Stomach (tissue), 9 donors: ENCODE data around the gene PROZ. TPM values are rescaled to one million over a fixed set of nuclear protein-coding genes. Genes with fewer than 3 reads are reported as not detected.

ENCODE experiments used
- DNase-seq, 2 donors: peaks; one replicate each; pipeline versions ENCODE4 v3.0.0 to v3.0.0-alpha.2; 2013 to 2019
- H3K27ac ChIP-seq, 5 donors: fragments of 200-600 bp in 4 of 5; sonication (generic) in 4 of 5; one replicate each; pipeline ENCODE4 v1.5.1; 2013 to 2019; ENCODE audit warnings: mild to moderate bottlenecking in 1 of 5, moderate library complexity in 1 of 5
- H3K27me3 ChIP-seq, 3 donors: fragments of 200-600 bp; sonication (generic); one replicate each; pipeline ENCODE4 v1.5.1; 2017 to 2019; ENCODE audit warnings: mixed run types in 1 of 3
- H3K36me3 ChIP-seq, 4 donors: fragments of 200-600 bp; sonication (generic); 1 replicate in 3 of 4; 2 replicates in 1 of 4; pipeline ENCODE4 v1.5.1; 2016 to 2019
- H3K4me1 ChIP-seq, 4 donors: fragments of 200-600 bp; sonication (generic); one replicate each; pipeline ENCODE4 v1.5.1; 2016 to 2019
- H3K4me3 ChIP-seq, 4 donors: fragments of 200-600 bp; sonication (generic) in 3 of 4; one replicate each; pipeline ENCODE4 v1.5.1; 2016 to 2019; ENCODE audit warnings: mild to moderate bottlenecking in 1 of 4
- H3K9me3 ChIP-seq, 4 donors: fragments of 200-600 bp; sonication (generic); one replicate each; pipeline ENCODE4 v1.5.1; 2016 to 2019
- EP300 ChIP-seq: sonication (generic); formaldehyde crosslinking; IDR thresholded peaks from one replicate; pipeline ENCODE4 v1.6.1; 2017; ENCODE audit warnings: antibody characterized with exemption
- POLR2A ChIP-seq, 4 donors: fragments of 450-650 bp; IDR thresholded peaks; one replicate each; pipeline ENCODE4 v1.6.1; 2016; ENCODE audit warnings: antibody characterized with exemption in 4 of 4, control low read depth in 2 of 4, mild to moderate bottlenecking in 1 of 4, moderate library complexity in 1 of 4
- POLR2AphosphoS5 ChIP-seq, 3 donors: sonication (generic); formaldehyde crosslinking; IDR thresholded peaks; one replicate each; pipeline ENCODE4 v1.6.1; 2016; ENCODE audit warnings: antibody characterized with exemption in 3 of 3
- WGBS, 5 donors: extraction: QIAGEN DNeasy Blood & Tissue Kit in 3 of 5; methylation state at CpG; one replicate each; pipeline versions ENCODE4 v1.1.5 to v1.1.7; 2013 to 2018; 5-methylcytosine and 5-hydroxymethylcytosine counted together
- intact Hi-C: fragments of 100-400 bp; cut with DNase I; formaldehyde crosslinking; loops from one replicate; pipeline ENCODE4 v1.15.1; 2023; ENCODE audit warnings: low total_unique reads
- polyA plus RNA-seq, 3 donors: library from polyadenylated mRNA; stranded (reverse); fragments of 200-250 nt; gene quantifications; one replicate each; pipeline ENCODE4 v1.2.3, GENCODE V29; 2013
- total RNA-seq, 5 donors: library from RNA; depleted of rRNA; stranded (reverse); fragments of >200 nt; gene quantifications; one replicate each; pipeline versions ENCODE4 v1.1.0 to v1.2.3, GENCODE V29; 2014 to 2016
- TF ChIP-seq, protein P1 (sequence below), 7 experiments: fragments of 450-650 bp in 4 of 7; fragments of 200-600 bp in 3 of 7; sonication (generic) in 3 of 7; IDR thresholded peaks; one replicate each; pipeline ENCODE4 v1.5.1; 2016 to 2019; ENCODE audit warnings: antibody characterized with exemption in 7 of 7, control low read depth in 2 of 7, mild to moderate bottlenecking in 1 of 7
- donor health status: healthy with polysubstance abuse.
- donor health status: Bipolar disorder and iron deficiency.
- donor health status: healthy.

PROZ gene
- total and polyA plus RNA-seq, 8 donors: 0.08 to 1.9 TPM; not detected in 6

DNA sequence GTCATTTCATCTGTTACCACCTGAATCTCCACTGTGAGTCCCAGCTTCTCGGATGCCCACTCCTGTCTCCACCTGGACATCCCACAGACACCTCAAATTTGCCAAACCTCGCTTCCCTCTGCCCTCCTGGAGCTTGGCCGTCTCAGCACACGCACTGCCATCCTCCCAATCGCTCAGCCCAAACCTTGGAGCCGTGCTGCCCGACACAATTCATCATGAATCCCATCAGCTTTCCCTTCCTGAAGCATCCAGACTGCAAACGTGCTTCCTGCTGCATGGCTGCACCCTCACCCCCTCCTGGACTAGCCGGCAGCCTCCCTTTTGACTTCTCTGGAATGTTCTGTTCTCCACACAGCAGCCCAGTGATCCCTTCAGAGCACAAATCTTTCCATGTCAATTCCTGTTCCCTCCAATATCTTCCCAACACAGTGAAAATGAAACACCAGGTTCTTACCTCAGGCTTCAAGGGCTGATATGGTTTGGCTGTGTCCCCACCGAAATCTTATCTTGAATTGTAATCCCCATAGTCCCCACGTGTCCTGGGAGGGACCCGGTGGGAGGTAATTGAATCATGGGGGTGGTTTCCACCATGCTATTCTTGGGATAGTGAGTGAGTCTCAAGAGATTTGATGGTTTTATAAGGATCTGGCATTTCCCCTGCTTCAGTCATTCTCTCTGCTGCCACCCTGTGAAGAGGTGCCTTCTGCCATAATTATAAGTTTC lies 1.1 kb upstream of the PROZ start:
- H3K9me3 ChIP-seq: no peaks in the 10 kb centered on the region
- H3K27ac ChIP-seq: no peak overlapping the region
- peaks cover 0 to 39% (median 15%) of the 10 kb centered on the region in 3 donors for H3K27me3 ChIP-seq
- WGBS, 5 donors: 61 to 72% (median 70%) methylated on average over 12 of the region's 12 CpGs
- H3K4me1 ChIP-seq: peaks cover 13 to 18% (median 16%) of the 10 kb centered on the region in 4 donors
- H3K36me3 ChIP-seq: no peaks in the 10 kb centered on the region
- intact Hi-C loops: no loop called here
- peak in 1 of 2 donors; percentile 3 for DNase-seq
- TF ChIP-seq, protein P1, sequence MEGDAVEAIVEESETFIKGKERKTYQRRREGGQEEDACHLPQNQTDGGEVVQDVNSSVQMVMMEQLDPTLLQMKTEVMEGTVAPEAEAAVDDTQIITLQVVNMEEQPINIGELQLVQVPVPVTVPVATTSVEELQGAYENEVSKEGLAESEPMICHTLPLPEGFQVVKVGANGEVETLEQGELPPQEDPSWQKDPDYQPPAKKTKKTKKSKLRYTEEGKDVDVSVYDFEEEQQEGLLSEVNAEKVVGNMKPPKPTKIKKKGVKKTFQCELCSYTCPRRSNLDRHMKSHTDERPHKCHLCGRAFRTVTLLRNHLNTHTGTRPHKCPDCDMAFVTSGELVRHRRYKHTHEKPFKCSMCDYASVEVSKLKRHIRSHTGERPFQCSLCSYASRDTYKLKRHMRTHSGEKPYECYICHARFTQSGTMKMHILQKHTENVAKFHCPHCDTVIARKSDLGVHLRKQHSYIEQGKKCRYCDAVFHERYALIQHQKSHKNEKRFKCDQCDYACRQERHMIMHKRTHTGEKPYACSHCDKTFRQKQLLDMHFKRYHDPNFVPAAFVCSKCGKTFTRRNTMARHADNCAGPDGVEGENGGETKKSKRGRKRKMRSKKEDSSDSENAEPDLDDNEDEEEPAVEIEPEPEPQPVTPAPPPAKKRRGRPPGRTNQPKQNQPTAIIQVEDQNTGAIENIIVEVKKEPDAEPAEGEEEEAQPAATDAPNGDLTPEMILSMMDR (IDR thresholded peaks at IDR 0.05): no peak
- TF ChIP-seq POLR2AphosphoS5 (IDR thresholded peaks at IDR 0.05): no peak
- TF ChIP-seq POLR2A (IDR thresholded peaks at IDR 0.05): no peak
- TF ChIP-seq EP300: no peak
- H3K4me3 ChIP-seq: no peak overlapping the region

DNA sequence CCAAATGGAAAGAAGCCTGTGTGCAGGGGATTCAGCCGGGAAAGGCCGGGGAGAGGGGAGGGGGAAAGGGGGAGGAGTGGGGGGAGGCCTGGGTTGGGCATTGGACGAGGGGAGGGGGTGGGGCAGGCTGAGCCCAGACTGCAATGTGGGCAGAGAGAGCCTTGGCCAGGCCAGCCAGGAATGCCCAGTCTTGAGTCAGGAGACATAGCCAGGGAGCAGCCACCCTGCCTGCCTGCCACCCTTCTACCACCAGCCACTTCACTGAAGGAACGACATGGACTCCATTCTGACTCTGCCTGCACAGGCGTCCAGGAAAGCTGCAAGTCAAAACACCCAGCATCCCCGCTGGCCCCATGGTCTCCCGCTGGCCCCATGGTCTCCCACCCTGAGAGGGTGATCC lies 498 bp downstream of the PROZ start:
- peaks cover 0 to 45% (median 20%) of the 10 kb centered on the region in 3 donors for H3K27me3 ChIP-seq
- intact Hi-C loops: no loop called here

DNA sequence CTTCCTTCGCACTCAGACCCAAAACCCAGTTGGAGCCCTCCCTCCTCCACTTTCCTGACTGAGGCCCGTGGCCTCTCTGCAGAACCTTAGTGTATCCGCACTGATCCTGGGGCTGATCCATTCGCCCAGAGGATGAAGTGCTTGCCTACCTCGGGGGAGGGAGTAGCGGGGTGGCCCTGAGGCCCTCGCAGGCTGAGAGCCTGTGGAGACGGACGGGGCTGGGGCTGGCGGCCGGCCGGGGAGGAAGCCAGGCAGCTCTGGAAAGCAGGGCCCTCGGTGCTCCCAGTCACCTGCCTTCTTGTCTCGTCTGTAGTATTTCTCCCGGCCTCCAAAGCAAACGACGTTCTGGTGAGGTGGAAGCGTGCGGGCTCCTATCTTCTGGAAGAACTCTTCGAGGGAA lies 1.3 kb downstream of the PROZ start:
- TF ChIP-seq, protein P1 (IDR thresholded peaks at IDR 0.05): no peak
- no peak for TF ChIP-seq EP300
- Histone ChIP-seq H3K4me1 (peaks cover 0 to 6% (median under 1%) of the 10 kb centered on the region in 4 donors), H3K27ac (no peak overlapping the region), H3K4me3 (no peak overlapping the region), H3K36me3 (no peaks in the 10 kb centered on the region), H3K27me3 (peaks cover 0 to 50% (median 27%) of the 10 kb centered on the region in 3 donors), H3K9me3 (no peaks in the 10 kb centered on the region)
- DNase-seq: no peak
- intact Hi-C loops: no loop called here
- WGBS, 5 donors: 83 to 90% (median 87%) methylated on average over 17 to 20 of the region's 20 CpGs

More for the DNA sequence above, 498 bp downstream of the PROZ start:
- 49 to 76% (median 69%) methylated on average over 3 to 7 of the region's 7 CpGs for WGBS, 5 donors
- no peaks in the 10 kb centered on the region for H3K9me3 ChIP-seq
- peak in 1 of 2 donors; percentile 7 for DNase-seq
- peaks cover 0 to 10% (median 4%) of the 10 kb centered on the region in 4 donors for H3K4me1 ChIP-seq
- H3K36me3 ChIP-seq: no peaks in the 10 kb centered on the region
- no peak overlapping the region for H3K27ac ChIP-seq
- no peak for TF ChIP-seq POLR2AphosphoS5 (IDR thresholded peaks at IDR 0.05)
- TF ChIP-seq EP300: no peak
- no peak for TF ChIP-seq POLR2A (IDR thresholded peaks at IDR 0.05)
- TF ChIP-seq, protein P1 (IDR thresholded peaks at IDR 0.05): no peak
- H3K4me3 ChIP-seq: no peak overlapping the region

DNA sequence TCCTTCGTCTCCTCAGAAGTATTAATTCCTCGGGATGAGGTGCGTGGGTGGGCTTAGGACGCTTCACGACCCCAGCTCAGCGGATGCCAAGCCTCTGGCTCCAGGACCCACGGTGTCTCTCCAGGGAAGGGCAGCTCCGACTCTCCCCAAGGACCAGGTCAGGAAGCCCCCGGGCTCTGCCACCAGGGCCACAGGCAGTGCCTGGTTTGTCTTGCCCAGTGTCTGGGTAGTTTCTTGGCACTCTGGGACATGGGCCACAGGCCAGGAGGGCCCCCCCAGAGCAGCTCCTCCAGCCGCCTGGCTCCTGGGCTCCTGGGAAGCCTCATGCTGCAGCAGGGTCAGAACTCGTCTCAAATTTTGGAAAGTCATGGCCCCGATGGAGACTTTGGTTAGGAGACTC lies 2.5 kb downstream of the PROZ start:
- Histone ChIP-seq H3K9me3 (no peaks in the 10 kb centered on the region), H3K4me1 (peaks cover 0 to 4% (median 0%) of the 10 kb centered on the region in 4 donors), H3K4me3 (no peak overlapping the region), H3K36me3 (no peaks in the 10 kb centered on the region), H3K27ac (no peak overlapping the region), H3K27me3 (peaks cover 0 to 50% (median 27%) of the 10 kb centered on the region in 3 donors)
- DNase-seq: no peak
- no peak for TF ChIP-seq EP300
- TF ChIP-seq, protein P1 (IDR thresholded peaks at IDR 0.05): no peak
- TF ChIP-seq POLR2AphosphoS5 (IDR thresholded peaks at IDR 0.05): no peak
- TF ChIP-seq POLR2A (IDR thresholded peaks at IDR 0.05): no peak
- intact Hi-C loops: no loop called here
- 68 to 81% (median 79%) methylated on average over 12 of the region's 12 CpGs for WGBS, 5 donors
